NCI-H2196 treated with DMSO at 0.1 percent for 48 hours (cell line): ENCODE data around the gene ANKRD12.
A peak's percentile ranks its signal among the peaks of the same experiment; 100 is the strongest.
"Not testable (repeated sequence)": the region's sequence is repeated elsewhere in the genome, so short reads cannot be mapped to it uniquely, and the experiment has no call there.

Source experiments
- DNase-seq: peaks from one replicate; lab custom pipeline; 2025; ENCODE audit not compliant: unreplicated experiment; lab: John Stamatoyannopoulos, UW

Gene ANKRD12

DNA sequence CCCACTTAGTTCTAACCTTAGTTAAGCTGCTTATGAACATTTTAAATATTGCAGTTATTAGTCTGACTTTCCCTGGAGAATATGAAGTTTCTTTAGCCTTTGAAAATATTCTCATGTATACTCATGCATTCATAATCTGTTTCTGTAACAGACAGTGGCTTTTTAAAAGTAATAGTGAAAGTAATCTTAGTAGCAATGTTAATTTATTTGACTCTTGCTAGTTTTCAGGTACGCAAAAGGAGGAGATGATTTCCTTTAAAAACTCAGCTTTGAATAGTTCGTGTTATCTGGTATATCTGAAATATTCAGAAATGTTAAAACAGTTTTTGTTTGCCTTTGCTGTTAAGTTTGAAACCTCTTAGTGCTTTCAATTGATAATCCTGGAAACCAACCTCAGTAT is 3.8 kb downstream of the ANKRD12 start:
- DNase-seq = no peak

GRCh38 chr18:9140984-9141383 is 4.4 kb downstream of the ANKRD12 start:
- DNase-seq = no peak

- DNase-seq = no peak
These were observed 9.6 kb downstream of the ANKRD12 start for GRCh38 chr18:9146224-9146623.

DNA sequence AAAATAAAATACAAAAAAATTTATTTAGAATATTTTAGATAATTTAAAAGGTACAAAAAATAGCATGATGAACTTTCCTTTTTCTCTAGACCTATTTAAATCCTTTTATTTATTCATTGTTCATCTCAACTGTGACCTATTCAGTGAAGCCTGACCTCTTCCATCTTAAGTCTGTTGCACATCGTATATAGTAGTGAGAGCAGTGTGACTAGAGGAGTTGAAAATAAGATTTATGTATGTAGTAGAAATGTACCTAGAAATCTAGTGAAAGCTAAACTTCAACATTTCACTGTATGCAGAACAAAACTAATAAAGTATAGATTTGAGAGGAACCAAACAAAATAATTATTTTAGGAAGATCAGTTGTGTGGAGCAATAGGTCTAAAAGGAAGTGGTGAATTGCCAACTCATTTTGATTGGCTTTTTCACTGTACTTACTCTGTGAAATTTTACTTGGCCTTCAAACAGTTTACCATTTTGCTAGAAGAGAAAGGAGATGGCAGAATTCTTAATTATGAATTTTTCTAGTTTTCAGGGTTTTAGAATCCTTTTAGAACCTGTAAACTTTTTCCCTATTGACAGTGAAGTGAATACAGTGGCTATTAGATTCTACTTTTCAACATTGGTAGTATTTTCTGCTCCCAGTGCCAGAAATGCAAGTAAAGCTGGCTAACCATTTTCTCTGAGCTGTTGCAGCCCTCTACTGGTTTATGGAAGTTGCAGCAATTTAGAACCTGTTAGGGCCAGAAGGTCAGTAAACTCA is 11.0 kb downstream of the ANKRD12 start:
- peak; percentile 71 for DNase-seq

DNA sequence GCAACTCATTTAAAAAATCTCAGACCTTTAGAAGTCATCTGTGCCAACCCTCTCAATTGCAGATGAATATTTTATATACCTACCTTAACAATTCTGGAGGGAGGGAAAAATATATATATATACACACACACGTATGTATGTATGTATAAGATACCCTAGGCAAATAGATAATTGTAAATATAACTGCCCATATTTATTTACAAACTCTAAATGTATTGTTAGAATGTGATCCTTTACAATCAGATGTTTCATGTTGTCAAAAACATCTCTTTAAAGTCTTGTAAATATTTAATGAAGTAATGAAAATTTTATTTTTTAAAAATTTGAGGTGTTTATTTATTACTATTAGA is 11.6 kb downstream of the ANKRD12 start:
- no peak for DNase-seq

GRCh38 chr18:9150121-9150520 is 13.5 kb downstream of the ANKRD12 start:
- DNase-seq = no peak

DNA sequence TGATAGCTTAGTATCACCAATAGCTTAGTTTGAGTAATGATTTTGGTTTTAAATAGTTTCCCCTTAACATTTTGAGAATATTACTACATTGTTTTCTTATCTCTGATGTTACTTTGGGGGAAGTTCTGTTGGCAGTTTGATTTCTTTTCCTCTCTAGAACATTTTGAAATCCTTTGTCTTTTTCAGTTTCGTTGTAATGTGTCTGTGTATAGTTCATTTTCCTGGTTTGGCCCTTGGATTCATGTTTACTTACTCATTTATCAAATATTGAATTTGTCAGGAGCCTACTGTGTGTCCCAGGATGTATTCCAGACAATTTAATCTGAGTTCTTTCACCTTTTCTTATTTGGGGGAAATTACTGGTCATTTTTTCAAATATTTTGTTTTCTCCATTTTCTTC is 16.7 kb downstream of the ANKRD12 start:
- DNase-seq = no peak

- DNase-seq = no peak
These were observed 20.1 kb downstream of the ANKRD12 start for GRCh38 chr18:9156604-9157249.

DNA sequence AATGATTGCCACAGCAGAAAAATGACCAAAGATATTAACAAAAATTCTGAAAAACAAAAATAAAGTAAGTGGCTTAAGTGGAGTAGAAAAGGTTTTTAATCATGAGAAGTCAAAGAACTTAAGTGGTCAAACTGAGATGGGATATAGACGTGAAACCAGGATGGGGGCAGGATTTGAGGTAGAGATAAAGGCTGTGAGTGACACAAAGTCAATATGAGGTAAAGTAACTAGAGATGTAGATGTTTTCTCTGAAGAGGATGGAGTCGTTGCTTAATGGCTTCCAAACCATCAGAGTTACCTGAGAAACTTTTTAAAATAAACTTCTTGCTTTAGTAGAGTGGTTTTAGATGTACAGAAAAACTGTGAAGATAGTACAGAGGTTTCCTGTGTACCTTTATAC is 21.2 kb downstream of the ANKRD12 start:
- no peak for DNase-seq

DNA sequence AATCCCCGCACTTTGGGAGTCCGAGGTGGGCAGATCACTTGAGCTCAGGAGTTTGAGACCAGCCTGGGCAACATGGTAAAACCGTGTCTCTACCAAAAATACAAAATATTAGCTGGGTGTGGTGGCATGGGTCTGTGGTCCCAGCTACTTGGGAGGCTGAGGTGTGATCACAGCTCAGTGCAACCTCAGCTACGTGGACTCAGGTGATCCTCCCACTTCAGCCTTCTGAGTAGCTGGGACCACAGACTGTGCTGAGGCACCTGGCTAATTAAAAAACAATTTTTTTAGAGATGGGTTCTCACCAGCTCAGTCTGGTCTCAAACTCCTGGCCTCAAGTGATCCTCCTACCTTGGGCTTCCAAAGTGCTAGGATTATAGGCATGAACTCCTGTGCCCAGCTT is 23.4 kb downstream of the ANKRD12 start:
- DNase-seq = no peak

GRCh38 chr18:9162663-9163062 is 26.1 kb downstream of the ANKRD12 start:
- not testable (repeated sequence) for DNase-seq

- DNase-seq = not testable (repeated sequence)
These were observed 27.6 kb downstream of the ANKRD12 start for GRCh38 chr18:9164149-9164548.

GRCh38 chr18:9165883-9166282 is 29.3 kb downstream of the ANKRD12 start:
- not testable (repeated sequence) for DNase-seq

DNA sequence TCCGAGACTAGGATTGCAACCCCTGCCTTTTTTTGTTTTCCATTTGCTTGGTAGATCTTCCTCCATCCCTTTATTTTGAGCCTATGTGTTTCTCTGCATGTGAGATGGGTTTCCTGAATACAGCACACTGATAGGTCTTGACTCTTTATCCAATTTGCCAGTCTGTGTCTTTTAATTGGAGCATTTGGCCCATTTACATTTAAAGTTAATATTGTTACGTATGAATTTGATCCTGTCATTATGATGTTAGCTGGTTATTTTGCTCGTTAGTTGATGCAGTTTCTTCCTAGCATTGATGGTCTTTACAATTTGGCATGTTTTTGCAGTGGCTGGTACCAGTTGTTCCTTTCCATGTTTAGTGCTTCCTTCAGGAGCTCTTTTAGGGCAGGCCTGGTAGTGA is 32.9 kb downstream of the ANKRD12 start:
- DNase-seq = not testable (repeated sequence)

DNA sequence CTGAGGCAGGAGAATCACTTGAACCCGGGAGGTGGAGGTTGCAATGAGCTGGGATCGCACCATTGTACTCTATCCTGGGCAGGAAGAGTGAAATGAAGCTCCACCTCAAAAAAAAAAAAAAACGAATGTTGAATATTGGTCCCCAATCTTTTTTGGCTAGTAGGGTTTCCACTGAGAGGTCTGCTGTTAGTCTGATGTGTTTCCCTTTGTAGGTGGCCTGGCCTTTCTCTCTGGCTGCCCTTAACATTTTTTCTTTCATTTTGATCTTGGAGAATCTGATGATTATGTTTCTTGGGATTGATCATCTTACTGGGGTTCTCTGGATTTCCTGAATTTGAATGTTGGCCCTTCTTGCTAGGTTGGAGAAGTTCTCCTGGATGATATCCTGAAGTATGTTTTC is 35.3 kb downstream of the ANKRD12 start:
- DNase-seq = not testable (repeated sequence)

GRCh38 chr18:9172506-9173127 is 36.0 kb downstream of the ANKRD12 start:
- DNase-seq = no peak

- DNase-seq = no peak
These were observed 37.2 kb downstream of the ANKRD12 start for GRCh38 chr18:9173770-9174233.

DNA sequence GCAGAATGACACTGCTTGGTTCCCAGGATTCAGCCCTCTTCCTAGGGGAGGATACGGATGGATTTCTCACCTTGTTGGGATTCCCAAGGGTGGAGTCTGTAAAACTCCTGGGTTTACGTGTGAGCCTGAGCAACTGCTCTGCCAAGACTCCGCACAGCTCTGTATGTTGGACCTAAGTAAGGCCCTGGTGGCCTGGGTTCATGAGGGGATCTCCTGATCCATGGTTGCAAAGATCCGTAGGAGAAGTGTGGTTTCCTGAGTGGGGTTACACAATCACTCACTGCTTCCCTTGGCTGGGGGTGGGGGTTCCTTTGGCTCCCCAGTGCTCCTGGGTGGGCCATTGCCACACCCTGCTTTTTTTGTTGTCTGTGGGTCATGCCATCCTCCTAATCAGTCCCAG is 37.7 kb downstream of the ANKRD12 start:
- no peak for DNase-seq

DNA sequence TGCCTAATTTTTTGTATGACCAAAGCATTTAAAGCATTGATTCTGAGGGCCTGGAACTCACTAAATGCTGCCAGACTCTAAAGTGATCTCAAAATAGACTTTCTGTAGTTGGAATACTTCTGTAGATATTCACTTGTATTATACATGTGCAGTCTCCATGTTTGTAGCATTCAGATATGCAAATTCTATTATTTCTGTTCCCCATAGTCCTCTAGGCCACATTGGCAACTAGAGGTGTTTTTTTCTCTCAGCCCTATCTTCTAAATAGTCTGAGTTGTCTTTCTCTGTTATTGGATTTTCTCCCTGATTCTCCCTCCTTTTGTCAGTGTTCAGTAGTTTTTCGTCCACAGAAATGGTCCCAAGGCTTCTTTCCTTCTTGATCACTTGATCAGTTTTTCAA is 38.5 kb downstream of the ANKRD12 start:
- DNase-seq = no peak

GRCh38 chr18:9177031-9177430 is 40.5 kb downstream of the ANKRD12 start:
- no peak for DNase-seq

DNA sequence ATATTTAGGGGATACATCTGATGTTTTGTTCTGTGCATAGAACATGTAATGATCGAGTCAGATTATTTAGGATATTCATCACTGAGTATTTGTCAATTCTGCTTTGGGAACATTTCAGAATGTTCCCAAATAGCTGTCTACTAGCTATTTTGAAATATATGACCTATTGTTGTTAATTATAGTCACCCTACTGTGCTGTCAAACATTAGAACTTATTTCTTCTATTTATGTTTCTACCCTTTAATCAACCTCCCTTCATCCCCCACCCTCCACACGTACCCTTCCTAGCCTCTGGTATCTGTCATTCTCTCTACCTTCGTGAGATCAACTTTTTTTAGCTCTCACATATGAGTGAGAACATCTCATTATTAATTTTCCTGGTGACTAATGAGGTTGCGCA is 40.9 kb downstream of the ANKRD12 start:
- no peak for DNase-seq

GRCh38 chr18:9178557-9178956 is 42.0 kb downstream of the ANKRD12 start:
- DNase-seq = no peak
